Thymus (tissue), 11 donors: Measurements from ENCODE around the gene RASSF5. TPM values are rescaled to one million over a fixed set of nuclear protein-coding genes. Genes with fewer than 3 reads are reported as not detected.
A peak's percentile ranks its signal among the peaks of the same experiment; 100 is the strongest.

Experiments
- DNase-seq, 9 donors: peaks; one replicate each; pipeline ENCODE4 v3.0.0-alpha.2; 2013; ENCODE audit warnings: low spot score in 9 of 9, low read depth in 6 of 9, missing footprints in 1 of 9
- H3K27ac ChIP-seq, 2 donors: one replicate each; pipeline ENCODE4 v1.5.1; 2013; ENCODE audit warnings: control low read depth in 1 of 2, low read depth in 1 of 2, low read length in 1 of 2, mild to moderate bottlenecking in 1 of 2, moderate library complexity in 1 of 2
- H3K27me3 ChIP-seq, 2 donors: one replicate each; pipeline ENCODE4 v1.5.1; 2013; ENCODE audit warnings: low read length in 1 of 2; ENCODE audit not compliant: control insufficient read depth in 2 of 2, insufficient read depth in 1 of 2
- H3K36me3 ChIP-seq, 2 donors: one replicate each; pipeline ENCODE4 v1.5.1; 2013; ENCODE audit warnings: low read length in 1 of 2, mild to moderate bottlenecking in 1 of 2, moderate library complexity in 1 of 2; ENCODE audit not compliant: control insufficient read depth in 2 of 2, insufficient read depth in 2 of 2
- H3K4me1 ChIP-seq, 2 donors: one replicate each; pipeline ENCODE4 v1.5.1; 2013; ENCODE audit warnings: low read length in 2 of 2; ENCODE audit not compliant: control insufficient read depth in 2 of 2, insufficient read depth in 2 of 2
- H3K4me3 ChIP-seq, 2 donors: one replicate each; pipeline ENCODE4 v1.5.1; 2013; ENCODE audit warnings: low read length in 2 of 2, control low read depth in 1 of 2, mild to moderate bottlenecking in 1 of 2
- H3K9me3 ChIP-seq, 2 donors: one replicate each; pipeline ENCODE4 v1.5.1; 2013; ENCODE audit warnings: low read length in 1 of 2, mild to moderate bottlenecking in 1 of 2; ENCODE audit not compliant: control insufficient read depth in 2 of 2, insufficient read depth in 1 of 2
- WGBS: extraction: QIAGEN DNeasy Blood & Tissue Kit; methylation state at CpG from one replicate; pipeline ENCODE4 v1.1.7; 2013; 5-methylcytosine and 5-hydroxymethylcytosine counted together
- polyA plus RNA-seq: library from polyadenylated mRNA; stranded (reverse); fragments of 200-250 nt; gene quantifications from one replicate; pipeline ENCODE4 v1.2.3, GENCODE V29; 2013
- total RNA-seq: library from RNA; stranded (reverse); fragments of 120-200 nt; gene quantifications from one replicate; pipeline ENCODE4 v1.2.4, GENCODE V29; 2013
- donor health status: healthy.

The RASSF5 gene
- total and polyA plus RNA-seq, 2 donors, result 54.3 to 73.4 TPM

DNA sequence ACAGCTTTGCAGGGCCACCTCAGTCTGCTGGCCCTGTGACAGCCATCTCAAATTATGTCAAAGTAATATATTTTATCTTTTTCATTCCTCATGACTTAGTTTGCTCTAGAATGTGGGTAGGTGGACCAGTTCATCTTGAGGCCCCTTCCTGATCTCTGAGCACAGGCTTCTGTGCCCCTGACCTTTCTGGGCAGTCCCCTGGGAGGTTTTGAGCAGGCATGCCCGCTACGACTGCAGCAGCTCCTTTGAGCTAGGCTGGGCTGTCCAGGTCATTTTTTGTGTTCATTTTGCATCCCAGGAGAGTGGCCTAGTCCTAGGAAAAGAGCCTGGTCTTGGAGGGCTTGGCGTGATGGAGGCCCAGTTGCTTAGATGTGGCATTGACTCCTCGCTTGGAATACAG lies 62.2 kb downstream of the RASSF5 start:
- no peak overlapping the region for H3K4me3 ChIP-seq
- H3K9me3 ChIP-seq, result no peaks in the 10 kb centered on the region
- H3K4me1 ChIP-seq, result peaks cover 59 to 65% of the 10 kb centered on the region in 2 donors
- H3K27me3 ChIP-seq, result no peaks in the 10 kb centered on the region
- peaks cover 59 to 94% of the 10 kb centered on the region in 2 donors for H3K36me3 ChIP-seq
- no peak overlapping the region for H3K27ac ChIP-seq
- 94% methylated on average over 4 of the region's 4 CpGs for WGBS
- DNase-seq, result no peak

DNA sequence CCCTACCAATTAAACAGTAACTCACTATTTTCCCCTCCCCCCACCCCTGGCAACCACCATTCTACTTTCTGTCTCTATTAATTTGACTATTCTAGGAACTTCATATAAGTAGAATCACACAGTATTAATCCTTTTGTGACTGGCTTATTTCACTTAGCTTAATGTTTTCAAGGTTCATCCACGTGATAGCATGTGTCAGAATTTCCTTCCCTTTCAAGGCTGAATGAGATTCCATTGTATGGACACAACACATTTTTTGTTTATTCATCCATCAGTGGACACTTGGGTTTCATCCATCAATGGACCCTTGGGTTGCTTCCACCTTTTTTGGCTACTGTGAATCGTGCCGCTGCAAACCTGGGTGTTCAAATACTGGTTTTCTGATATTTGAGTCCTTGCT lies 63.2 kb downstream of the RASSF5 start:
- Histone ChIP-seq H3K27ac (no peak overlapping the region), H3K9me3 (no peaks in the 10 kb centered on the region), H3K4me1 (peaks cover 56 to 65% of the 10 kb centered on the region in 2 donors), H3K36me3 (peaks cover 52 to 84% of the 10 kb centered on the region in 2 donors), H3K4me3 (no peak overlapping the region), H3K27me3 (no peaks in the 10 kb centered on the region)
- no peak for DNase-seq
- WGBS, result 93% methylated on average over 3 of the region's 3 CpGs

GRCh38 chr1:206572835-206573234 lies 65.5 kb downstream of the RASSF5 start:
- no peak overlapping the region for H3K27ac ChIP-seq
- H3K9me3 ChIP-seq, result no peaks in the 10 kb centered on the region
- 97% methylated on average over 4 of the region's 4 CpGs for WGBS
- H3K27me3 ChIP-seq, result no peaks in the 10 kb centered on the region
- H3K4me3 ChIP-seq, result no peak overlapping the region
- peaks cover 50 to 77% of the 10 kb centered on the region in 2 donors for H3K36me3 ChIP-seq
- DNase-seq, result no peak
- peaks cover 41 to 65% of the 10 kb centered on the region in 2 donors for H3K4me1 ChIP-seq

- no peak overlapping the region for H3K4me3 ChIP-seq
- no peak for DNase-seq
- peaks cover 45 to 74% of the 10 kb centered on the region in 2 donors for H3K36me3 ChIP-seq
- no peaks in the 10 kb centered on the region for H3K9me3 ChIP-seq
- H3K27me3 ChIP-seq, result no peaks in the 10 kb centered on the region
- 99% methylated on average over 4 of the region's 4 CpGs for WGBS
- H3K27ac ChIP-seq, result peak overlapping the region in 1 of 2 donors; percentile 39
- H3K4me1 ChIP-seq, result peaks cover 39 to 63% of the 10 kb centered on the region in 2 donors
Measured at GRCh38 chr1:206573319-206573718, 66.0 kb downstream of the RASSF5 start.

GRCh38 chr1:206573762-206574161 lies 66.4 kb downstream of the RASSF5 start:
- peaks cover 41 to 74% of the 10 kb centered on the region in 2 donors for H3K36me3 ChIP-seq

GRCh38 chr1:206575165-206575893 lies 68.0 kb downstream of the RASSF5 start:
- Histone ChIP-seq H3K27me3 (no peaks in the 10 kb centered on the region), H3K4me1 (peaks cover 47 to 68% of the 10 kb centered on the region in 2 donors), H3K36me3 (peaks cover 30 to 65% of the 10 kb centered on the region in 2 donors), H3K9me3 (no peaks in the 10 kb centered on the region), H3K27ac (peak overlapping the region; percentile 88 to 89), H3K4me3 (peak overlapping the region in 1 of 2 donors; percentile 4)
- 17% methylated on average over 11 of the region's 11 CpGs for WGBS
- peak in 4 of 9 donors; percentile 50 to 87 (median 65) for DNase-seq

More at GRCh38 chr1:206573762-206574161, 66.4 kb downstream of the RASSF5 start:
- Histone ChIP-seq H3K4me1 (peaks cover 40 to 63% of the 10 kb centered on the region in 2 donors), H3K27me3 (no peaks in the 10 kb centered on the region), H3K27ac (peak overlapping the region in 1 of 2 donors; percentile 26), H3K4me3 (no peak overlapping the region), H3K9me3 (no peaks in the 10 kb centered on the region)
- DNase-seq, result no peak
- 98% methylated on average over 4 of the region's 4 CpGs for WGBS

DNA sequence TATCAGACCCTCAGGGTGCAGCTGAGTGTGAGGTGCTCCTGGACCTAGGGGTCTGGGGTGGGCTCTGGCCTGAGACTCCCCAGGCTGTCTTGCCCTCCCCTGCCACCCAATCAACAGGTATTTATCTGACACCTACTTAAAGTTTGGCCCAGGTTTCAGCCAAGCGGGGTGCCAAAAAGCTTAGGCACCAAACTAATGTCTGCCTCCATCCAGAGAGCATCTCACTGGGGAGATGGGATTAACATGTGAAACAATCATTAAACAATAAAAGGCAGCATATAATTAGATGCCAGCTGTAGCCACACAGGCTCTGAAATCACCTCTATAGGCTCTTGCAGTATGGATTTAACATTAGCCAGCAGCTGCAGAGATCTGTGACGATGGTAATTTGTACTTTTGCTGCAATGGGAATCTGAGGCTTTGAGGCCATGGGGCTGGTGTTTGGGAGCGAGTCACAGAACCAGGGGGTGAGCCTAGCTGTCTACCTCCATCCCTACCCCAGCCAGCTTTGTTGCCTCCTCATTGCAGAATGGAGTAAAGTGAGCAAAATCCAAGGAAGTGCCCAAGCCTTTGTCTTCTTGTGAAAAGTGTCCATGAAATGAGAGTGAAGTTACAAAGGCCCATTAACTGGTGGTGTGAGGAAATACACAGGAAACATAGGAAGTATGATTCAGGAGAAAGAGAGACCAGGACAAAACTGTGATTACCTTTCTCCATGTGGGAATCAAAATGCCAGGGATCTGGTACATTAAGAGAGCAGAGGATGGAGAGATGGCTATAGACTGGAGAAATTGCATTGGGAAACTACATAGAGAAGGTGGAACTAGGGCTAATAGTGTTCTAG lies 68.8 kb downstream of the RASSF5 start:
- no peaks in the 10 kb centered on the region for H3K9me3 ChIP-seq
- H3K4me1 ChIP-seq, result peaks cover 55 to 76% of the 10 kb centered on the region in 2 donors
- no peak for DNase-seq
- H3K27ac ChIP-seq, result peak overlapping the region; percentile 88 to 89
- H3K4me3 ChIP-seq, result no peak overlapping the region
- H3K27me3 ChIP-seq, result no peaks in the 10 kb centered on the region
- H3K36me3 ChIP-seq, result peaks cover 26 to 67% of the 10 kb centered on the region in 2 donors
- 90% methylated on average over 3 of the region's 3 CpGs for WGBS

DNA sequence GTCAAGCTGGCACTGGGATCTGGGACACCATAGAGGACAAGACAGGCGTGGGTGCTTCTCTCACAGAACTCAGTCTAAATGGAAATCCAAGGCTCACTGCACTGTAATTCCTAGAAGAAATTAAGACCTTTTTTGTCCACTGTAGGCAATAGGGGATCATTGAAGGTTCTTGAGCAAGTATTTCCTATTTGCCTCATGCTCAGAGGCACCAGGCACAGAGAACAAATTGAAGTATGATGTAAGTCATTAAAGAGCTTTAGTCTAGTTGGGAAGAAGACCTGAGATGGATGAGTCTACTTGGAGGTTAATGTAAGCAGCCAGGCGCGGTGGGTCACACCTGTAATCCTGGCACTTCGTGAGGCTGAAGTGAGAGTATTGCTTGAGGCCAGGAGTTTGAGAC lies 70.3 kb downstream of the RASSF5 start:
- H3K27ac ChIP-seq, result peak overlapping the region in 1 of 2 donors; percentile 8
- peaks cover 66 to 88% of the 10 kb centered on the region in 2 donors for H3K4me1 ChIP-seq
- no peak overlapping the region for H3K4me3 ChIP-seq
- peaks cover 23 to 62% of the 10 kb centered on the region in 2 donors for H3K36me3 ChIP-seq
- DNase-seq, result no peak
- H3K9me3 ChIP-seq, result no peaks in the 10 kb centered on the region
- 87% methylated on average over 4 of the region's 4 CpGs for WGBS
- H3K27me3 ChIP-seq, result no peaks in the 10 kb centered on the region
